Mucosa of gallbladder (tissue), 1 donor: Measurements from ENCODE around the gene DBH. TPM values are rescaled to one million over a fixed set of nuclear protein-coding genes. Genes with fewer than 3 reads are reported as not detected.

Source experiments
- DNase-seq: peaks from one replicate; pipeline ENCODE4 v3.0.0-alpha.2; 2020; ENCODE audit warnings: low spot score
- total RNA-seq: library from RNA; stranded (reverse); gene quantifications from one replicate; pipeline ENCODE4 v1.2.1, GENCODE V29; 2021
- donor health status: DM: no; HTN: no; CAD: no.

Gene DBH
- 0.06 TPM for total RNA-seq

DNA sequence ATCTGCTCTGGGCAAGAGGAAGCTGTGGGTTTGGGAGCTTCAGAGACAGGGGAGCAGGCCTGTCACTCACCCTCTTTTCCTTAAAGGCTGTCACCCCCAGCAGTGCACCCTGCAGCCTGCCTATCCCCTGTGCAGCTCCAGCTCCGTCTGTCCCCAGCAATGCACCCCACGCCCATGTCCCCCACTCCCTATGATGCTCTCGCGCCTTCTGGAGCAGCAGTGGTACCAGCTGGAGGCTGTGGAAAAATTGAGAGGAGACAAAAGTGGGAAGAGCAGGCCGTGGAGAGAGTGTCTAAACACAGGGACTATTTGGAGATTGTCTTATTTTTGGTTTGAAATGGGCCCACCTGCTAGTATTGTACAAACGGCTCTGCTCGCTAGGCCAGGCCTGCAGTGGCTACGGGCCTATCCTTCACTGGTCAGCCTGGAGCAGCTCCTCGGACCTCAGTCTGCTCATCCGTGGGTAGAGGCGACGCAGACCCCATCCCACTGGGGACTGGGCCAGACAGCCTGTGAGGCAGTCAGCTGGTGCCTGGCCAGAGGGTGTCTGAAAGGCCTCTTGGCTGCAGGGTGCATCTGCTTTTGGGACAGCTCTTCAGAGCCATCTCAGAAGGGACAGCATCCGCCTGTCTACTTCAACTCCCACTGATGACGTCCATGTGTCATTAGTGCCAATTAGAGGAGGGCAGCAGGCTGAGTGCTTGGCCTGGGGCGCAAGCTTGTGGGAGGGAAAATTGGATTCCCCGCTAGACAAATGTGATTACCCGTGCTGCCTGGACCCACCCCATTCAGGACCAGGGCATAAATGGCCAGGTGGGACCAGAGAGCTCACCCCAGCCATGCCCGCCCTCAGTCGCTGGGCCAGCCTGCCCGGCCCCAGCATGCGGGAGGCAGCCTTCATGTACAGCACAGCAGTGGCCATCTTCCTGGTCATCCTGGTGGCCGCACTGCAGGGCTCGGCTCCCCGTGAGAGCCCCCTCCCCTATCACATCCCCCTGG, at the start of gene DBH:
DBH (plus strand) TSS at position 831 of the 999 bp plus-strand sequence; CDS start at position 840, 9 bp downstream.
- no peak for DNase-seq

DNA sequence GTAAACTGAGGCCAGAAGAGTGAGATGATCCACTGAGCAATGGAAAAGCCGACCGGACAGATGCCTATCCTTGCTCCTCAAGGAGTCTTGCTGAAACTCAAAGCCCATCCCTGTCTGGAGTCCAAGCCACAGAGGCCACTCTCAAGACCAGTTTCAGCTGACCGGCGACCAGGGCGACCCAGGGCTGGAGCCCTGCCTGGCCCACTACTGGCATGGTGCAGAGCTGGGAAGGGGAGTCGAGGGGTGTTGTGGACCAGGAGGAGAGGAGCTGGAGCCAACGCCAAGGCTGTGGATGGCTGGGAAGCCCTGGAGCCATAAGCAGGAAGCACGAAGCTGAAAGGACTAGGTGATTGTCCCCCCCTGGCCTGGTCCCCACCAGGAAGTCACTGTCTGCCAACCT, 49.1 kb upstream of the DBH start:
- DNase-seq = no peak

DNA sequence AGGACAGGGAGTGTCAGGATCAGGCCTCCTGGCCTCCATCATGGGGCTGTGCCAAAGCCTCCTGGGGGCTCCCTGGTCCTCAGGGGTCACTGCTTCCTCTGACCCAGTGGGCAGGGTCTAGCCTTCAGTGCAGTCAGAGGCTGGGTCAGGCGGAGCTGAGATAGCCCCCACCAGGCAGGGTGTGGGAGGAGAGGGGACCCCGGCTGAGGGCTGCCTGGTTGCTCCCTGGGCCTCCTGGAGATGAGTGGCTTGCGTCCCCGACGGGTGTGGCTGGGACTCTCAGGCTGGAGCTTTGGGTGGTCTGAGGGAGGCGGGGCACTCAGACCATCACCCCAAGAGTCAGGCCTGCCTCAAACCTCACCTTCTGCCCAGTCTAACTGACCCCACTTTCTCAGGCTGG, 48.7 kb upstream of the DBH start:
- no peak for DNase-seq

DNA sequence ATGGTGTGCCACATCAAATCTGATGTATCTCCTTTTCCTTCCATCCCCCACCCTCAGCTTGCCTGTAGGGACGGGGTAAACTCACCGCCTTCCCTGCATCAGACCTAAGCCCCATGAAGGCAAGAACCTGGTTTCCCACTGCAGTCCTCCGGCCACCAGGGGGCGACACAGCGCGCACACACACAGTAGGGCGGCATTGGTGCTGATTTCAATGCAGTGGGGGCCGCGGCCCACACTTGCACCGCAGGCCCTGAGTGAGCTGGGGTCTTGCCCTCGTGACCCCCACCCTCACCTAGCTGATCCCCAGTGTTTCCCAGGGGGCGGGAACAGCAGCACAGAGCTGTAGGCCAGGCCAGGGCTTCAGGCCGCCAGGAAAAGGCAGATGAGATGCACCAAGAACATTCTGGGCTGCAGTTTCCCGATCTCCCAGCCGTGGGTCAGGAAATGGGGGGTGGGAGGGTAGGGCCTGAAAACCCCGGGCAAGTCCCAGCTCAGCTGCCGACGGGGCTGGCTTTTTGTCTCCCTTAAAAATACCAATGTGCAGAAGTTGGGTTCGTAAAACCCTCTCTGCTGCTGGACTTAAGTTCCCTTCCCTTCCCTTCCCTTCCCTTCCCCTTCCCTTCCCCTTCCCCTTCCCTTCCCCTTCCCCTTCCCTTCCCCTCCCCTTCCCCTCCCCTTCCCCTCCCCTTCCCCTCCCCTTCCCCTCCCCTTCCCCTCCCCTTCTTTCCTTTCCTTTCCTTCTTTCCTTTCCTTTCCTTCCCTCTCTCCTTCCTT, 46.5 kb upstream of the DBH start:
- DNase-seq = no peak

DNA sequence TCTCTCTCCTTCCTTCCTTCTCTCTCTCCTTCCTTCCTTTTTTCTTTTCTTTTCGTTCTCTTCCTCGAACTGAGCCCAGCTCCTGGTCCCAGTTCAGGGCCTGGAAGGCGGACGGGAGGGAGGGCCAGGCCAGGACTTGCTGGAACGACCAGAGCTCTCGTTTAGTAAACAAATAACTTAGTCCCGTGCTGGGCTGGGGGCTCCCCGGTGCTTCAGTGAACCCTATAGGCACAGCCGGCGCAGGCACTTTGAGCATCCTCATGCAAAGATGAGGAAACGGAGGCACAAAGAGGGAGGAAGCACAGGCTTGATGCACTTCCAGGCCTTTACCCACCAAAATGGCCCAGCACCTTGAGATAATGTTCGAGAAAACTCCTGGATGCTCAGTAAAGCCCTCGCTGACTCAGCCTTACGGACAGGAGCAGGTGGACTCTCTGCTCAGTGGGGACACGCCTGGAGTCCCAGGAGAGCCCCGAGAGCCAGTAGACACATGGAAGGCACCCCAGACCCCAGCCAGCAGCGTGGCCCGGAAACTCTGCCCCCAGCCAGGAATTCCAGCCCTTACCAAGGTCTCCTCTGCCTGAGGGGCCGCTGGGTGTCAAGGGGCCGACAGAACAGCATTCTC, 45.8 kb upstream of the DBH start:
- DNase-seq = no peak

DNA sequence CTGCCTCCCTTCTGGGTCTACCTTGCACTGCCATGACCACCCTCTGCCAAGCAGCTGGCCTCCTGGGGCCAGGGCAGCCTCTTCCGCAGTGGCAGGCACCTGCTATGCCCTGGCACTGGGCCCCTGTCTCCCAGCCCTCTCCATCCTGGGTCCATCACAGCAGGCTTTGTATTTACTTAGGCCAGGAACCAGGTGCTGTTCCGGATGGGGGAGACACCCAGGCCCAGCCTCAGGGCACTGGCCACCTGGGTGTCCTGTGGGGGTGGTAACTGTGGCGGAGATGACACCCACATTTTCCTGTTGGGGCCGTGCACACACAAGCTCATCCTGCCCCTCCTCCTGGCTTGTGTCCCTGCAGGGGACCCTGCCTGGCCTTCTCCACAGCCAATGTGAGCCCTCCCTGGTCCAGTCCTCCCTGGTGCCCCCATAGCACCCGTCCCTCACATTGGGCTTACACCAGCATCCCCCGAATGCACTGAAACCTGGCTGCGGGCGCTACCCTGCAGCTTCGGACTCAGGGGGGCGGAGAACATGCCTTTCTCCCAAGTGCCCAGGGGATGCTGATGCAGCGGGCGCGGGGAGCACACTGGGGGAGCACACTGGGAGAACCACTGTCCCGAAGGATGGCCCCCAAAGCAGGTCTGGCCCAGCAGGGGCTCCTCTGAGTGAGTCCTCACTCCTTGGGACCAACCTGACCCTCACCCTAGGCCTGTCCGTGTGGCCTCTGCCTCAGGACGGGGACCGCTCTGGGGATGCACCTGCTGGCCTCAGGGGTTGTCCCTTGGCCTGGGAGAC, 44.9 kb upstream of the DBH start:
- no peak for DNase-seq

DNA sequence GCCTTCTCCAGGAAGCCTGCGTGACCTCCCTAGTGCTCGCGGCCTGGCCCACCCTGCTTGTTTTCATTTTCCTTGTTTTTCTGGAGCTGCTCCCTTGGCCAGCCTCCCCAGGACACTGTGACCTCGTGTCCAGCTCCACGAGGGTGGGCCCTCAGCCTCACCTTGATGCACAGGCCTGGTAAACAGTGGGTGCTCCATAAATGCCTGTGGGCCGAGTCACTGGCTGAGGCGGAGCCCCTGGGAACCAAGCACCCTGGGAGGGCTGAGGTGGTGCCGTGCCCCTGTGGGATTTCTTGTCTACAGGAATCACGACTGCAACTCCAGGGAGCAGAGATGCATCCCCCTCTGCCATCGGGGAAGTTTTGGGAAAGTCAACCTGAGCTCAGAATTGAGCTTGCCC, 44.2 kb upstream of the DBH start:
- no peak for DNase-seq

DNA sequence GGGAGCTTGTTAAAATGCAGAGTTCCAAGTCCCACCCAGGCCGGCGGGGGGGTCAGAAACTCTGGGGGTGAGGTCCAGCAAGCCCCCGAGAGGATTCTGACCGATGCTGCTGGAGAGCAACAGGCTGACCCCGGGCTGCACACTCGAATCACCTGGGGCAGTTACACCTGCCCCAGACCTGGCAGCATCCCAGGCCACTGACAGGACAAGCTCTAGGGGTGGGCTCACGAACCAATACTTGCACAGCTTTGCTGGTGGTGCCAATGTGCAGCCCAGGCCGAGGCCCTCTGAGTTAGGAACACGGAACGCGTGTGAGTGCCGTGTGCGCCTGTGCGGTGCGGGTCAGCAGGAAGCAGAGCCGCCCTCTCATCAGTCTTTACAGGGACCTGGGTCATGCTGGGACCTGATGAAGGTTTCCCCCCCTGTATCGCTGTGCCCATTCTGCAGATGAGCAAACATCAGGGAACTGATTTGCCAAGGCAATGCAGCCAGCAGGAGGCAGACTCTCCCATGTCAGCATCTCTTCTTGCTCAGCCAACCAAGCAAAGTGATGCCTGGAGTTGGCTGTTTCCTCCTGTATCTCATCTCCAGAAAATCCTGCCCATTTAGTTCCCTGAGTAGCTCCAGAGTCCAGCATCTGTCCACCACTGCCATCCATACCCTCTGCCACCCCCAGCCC, 43.3 kb upstream of the DBH start:
- no peak for DNase-seq

DNA sequence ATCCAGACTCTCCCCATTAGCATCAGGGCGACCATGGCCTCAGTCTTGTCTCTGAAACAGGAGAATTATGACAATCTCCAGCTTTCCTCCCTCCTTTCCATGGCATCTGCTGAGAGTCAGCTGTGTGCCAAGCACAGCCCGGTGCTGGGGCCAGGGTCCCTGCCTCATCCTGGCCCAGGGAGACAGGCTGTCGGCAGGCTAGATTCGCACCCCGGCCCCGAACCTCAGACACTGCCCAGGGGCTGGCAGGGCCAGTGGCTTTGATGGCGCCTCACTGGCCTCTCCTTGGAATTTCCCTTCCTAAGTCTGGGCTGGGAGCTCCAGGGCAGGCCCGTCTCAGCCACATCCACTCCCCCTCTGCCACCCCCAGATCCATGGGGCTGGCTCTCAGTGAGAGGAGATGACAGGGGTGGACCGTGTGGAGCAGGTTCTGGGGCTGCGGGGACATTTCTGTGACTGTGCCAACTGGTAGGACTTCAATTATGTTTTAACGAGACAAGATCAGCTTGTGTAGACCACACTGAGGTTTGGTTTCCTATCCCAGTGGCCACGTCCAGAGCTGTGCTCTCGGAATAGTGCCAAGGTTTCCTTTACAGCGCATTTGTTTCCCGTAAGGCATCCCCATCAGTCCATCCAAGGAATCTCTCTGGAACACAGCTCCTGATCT, 42.4 kb upstream of the DBH start:
- DNase-seq = no peak

DNA sequence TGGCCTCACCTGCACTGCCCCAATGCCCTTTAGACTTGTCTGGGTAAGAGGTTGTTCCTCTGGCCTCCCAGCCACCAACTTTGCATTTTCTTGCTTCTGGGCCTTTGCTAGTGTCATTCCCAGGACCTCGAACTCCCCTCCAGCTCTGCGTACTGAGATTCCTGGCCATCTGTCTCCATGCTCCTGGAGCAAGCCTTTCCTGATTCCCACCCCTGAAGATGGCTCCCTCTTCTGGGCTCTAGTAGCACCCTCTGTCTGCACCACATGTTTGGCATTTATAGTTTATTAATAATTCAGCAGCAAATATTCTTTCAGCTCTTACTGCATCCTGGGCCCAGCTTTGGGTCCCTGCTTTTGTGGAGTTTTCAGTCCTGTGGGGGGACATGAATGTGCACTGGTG, 41.9 kb upstream of the DBH start:
- no peak for DNase-seq

DNA sequence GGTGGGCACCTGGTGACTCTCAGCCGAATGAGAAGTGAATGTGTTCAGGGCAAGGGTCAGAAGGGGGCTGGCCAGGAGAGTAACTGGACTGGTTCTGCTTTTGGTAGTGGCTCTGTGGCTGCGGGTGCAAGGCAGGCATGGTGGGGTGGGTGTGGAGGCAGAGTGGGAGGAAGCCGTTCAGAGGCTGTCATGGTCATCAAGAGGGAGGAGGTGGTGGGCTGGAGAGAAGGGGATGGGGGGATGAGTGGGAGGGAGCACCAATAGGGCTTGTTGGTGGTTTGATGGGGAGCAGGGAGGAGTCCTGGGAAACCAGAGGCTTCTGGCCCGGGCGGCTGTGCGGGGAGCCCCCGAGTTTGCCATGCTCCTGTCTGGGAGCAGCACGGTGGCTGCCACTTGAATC, 40.3 kb upstream of the DBH start:
- DNase-seq = no peak

DNA sequence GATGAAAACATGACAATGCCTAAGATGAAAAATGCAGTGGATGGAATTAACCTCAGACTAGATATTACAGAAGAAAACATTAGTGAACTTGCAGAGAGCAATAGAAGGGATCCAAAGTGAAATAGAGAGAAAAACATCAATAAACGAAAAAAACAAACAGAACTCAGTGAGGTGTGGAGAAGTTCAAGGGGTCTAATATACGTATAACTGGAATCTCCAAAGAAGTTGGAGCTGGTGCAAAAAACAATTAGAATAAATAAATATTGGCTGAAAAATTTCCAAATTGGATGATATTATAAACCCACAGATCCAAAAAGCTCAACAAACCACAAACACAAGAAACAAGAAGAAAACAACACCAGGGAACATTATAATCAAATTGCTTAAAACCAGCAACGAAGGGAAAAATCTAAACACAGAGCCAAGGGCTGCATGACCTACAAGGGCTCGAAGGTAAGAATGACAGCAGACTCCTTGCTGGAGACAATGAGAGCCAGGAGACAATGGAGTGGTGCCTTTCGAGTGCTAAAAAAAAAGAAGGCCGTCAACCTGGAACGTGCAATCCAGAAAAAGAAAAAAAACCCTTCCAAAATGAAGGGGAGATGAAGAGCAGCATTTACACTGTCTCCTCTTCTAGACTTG, 38.7 kb upstream of the DBH start:
- no peak for DNase-seq

DNA sequence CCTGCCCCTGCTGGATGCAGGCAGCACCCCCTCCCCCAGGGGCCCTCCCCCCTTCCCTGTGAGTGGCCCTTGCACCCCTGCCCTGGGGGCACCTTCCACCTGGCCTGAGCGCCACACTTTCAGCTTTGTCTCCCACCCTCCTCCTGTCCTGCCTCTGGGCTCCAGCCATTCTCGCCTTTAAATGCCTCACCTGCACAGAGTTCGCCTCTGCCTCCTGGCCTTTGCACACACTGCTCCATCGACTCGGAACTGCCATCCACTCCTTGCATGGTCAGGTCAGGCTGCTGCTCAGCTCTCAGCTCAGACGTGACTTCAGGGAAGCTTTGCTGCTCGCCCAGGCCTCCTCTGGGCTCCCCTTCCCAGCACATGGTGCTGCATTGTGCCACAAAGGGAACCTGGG, 37.2 kb upstream of the DBH start:
- DNase-seq = no peak

DNA sequence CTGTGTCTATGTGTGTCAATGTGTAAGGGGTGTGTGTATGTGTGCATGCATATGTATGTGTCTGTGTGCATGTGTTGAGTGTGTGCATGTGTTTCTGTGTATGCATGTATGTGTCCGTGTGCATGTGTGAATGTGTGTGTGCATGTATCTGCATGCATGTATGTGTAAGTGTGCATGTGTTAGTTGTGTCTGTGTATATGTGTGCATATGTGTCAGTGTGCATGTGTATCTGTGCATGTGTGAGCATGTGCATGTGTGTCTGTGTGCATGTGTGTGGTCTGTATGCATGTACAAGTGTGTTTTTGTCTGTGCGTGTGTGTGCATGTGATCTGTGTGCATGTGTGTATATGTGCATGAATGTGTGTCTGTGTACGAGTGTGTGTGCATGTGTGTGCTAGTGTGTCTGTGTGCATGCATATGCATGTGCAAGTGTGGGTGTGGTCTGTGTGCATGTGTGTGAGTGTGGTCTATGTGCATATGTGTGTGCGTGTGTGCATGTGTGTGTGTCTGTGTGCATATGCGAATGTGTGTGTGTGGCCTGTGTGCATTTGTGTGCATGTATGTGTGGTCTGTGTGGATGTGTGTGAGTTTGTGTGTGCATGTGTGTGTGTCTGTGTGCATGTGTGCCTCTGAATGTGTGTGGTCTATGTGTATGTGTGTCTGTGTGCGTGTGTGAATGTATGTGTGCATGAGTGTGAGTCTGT, 36.5 kb upstream of the DBH start:
- no peak for DNase-seq

DNA sequence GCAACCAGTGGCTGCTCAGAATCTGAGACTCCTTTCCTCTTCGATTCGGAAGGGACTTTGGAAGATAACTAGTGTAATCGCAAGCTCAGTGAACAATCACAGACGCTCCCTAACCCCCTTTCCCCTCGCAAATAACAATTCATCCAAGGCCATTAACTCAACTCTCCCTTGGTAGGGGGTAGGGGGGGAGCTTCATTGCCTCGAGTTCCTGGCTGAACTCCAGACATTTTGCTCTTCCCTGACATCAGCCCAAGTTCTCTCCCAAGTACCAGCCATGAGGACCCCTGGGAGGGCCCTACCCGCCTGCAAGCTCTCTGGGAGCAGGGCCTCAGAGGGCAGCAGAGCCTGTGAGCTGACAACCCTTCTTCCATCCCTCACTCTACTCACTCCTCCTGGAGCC, 35.4 kb upstream of the DBH start:
- no peak for DNase-seq

DNA sequence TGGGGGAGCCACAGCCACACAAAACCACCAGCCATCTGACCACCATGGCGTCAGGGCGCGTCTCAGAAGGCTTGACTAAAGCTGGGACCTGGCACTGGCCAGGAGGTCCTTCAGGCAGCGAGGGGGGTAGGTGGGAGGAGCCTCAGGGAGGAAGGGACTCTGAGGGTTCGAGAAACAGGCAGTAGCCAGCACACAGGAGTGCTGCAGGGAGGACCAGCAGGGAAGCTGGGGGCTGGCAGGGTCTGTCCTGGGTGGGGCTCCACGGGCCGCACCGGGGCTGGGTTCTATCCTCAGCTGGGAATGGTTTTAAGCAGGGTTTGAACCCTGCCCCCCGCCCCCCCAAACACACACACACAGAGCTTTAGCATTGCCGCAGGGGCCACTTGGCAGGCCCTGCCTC, 34.4 kb upstream of the DBH start:
- no peak for DNase-seq

DNA sequence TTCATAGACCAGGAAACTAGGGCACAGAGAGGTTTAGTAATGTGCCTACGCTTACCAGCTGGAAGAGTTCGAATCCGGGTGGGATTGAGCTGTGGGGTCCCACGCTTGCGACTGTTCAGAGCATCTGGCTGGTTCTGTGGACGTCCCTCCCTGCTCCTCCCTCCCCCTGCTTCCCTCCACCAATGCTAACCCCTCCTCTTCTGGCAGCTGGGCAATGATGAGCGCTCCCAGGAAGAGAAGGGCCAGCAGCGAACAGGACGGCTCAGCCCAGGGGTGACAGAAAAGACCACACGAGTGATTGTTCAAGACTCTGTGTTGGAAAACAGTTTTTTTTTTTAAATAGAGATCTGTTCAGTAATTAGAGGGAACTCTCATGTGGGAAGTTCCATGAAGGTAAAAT, 33.9 kb upstream of the DBH start:
- DNase-seq = no peak

DNA sequence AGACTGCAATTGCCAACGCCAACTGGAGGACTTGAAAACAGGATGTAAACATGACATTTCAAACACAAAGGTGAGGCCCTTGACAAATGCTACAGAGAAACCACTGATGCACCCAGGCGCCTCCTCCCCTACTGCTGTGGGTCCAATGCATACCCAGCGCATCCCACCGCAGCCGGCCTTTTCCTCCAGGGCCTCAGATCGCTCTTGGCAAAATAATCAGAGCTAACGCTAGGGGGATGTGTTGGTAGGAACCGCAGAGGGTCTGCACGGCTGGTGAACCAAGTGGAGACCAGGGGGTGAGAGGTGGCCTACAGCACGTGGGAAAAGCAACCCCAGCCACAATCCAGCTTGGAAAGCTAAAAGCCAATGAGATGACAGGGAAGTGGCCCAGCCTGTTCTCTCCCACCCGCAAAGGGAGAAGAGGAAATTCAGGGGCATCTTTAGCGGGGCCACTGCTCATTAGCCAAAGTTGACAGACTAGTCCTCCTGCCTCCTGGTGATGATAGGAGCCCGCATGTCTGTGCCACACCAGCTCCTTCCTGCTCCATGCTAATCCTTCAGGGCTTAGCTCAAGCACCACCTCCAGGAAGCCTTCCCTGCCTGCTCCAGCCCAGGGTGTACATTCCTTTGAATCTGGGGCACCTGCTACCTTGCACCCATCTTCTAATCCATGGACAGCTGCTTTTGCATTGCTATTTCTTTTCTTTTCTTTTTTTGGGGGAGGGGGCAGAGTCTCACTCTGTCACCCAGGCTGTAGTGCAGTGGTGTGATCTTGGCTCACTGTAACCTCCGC, 32.8 kb upstream of the DBH start:
- DNase-seq = no peak

DNA sequence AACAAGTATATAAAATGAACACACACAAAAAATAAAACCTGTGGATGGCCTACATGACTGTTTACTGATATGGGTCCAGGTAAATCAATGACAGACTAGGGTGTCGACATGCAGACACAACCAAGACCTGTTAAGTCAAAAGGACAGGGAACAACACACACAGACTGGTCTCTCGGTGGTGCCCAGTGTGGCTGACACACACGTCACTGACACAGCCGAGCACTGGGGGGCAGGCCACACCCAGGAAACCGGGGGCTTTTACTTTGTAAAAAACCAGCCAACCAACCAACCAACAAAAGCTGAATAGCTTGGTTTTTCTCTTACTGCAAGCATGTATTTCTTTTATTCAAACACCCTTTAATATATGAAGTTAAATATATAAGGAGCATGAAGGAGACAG, 31.9 kb upstream of the DBH start:
- DNase-seq = no peak
